ENCODE data around the gene E2F3.
"Not testable (repeated sequence)": the region's sequence is repeated elsewhere in the genome, so short reads cannot be mapped to it uniquely, and the experiment has no call there.

Gene E2F3

DNA sequence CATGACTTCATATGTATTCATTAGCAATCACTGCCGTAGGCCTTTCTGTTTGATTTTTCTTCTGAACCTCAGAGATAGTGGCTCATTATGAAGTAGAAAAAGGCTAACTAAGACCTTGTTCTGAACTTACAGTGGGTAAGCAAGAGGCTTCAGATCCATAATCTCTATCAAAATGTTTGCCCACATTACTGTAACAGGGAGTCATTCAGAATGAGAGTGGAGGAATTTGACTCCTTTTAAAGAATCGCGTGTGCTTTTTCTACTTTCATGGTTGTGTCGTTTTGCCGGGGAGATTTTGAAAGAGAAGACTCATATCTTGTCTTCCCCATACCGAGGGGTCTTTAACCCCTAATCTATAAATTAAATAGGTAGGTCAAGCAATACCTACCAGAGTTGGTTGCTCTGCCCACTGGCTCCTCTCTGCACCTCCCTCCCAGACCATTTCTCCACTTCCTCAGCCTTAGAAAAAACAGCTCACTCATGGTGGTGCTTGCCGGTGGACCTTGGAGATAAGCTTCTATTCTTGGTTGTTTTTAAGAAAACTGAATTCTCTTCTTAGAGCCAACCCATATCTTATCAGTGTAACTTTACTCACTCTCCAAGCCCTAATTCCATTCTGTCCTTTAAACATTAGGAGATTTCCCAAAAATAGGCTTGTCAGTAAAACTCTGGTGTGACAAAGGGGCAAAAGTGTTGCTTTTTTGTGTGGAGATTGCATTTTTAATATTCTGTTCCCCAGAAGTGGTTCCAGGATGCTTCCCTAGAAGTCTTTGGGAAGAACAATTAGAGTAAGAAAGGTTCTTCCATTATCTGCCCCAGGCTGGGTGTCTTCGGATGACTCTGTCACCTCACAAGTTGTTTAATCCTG is 56.6 kb downstream of the E2F3 start:
- H3K9me3 Mint-ChIP-seq: no peaks in the 10 kb centered on the region
- peaks cover 26% of the 10 kb centered on the region for H3K36me3 Mint-ChIP-seq (ENCODE audit: low read depth)
- H3K27ac Mint-ChIP-seq: no peak overlapping the region
- H3K27me3 Mint-ChIP-seq (ENCODE audit: low read depth): no peaks in the 10 kb centered on the region
- H3K4me1 Mint-ChIP-seq (ENCODE audit: low read depth): peaks cover 21% of the 10 kb centered on the region
- H3K4me3 Mint-ChIP-seq: no peak overlapping the region

DNA sequence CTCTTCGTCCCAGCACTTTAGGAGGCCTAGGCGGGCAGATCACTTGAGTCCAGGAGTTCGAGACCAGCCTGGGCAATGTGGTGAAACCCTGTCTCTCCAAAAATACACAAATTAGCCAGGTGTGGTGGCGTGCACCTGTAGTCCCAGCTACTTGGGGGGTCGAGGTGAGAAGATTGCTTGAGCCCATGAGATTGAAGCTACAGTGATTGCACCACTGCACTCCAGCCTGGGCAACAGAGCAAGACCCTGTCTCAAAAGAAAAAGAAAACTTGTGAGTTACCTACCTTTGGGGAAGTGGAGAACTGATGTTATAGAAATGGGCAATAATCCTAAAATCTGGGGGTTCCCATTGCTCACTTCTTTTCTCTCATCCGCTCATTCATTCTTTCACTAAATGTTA is 58.0 kb downstream of the E2F3 start:
- no peak overlapping the region for H3K4me3 Mint-ChIP-seq
- peaks cover 28% of the 10 kb centered on the region for H3K36me3 Mint-ChIP-seq (ENCODE audit: low read depth)
- no peaks in the 10 kb centered on the region for H3K27me3 Mint-ChIP-seq (ENCODE audit: low read depth)
- no peaks in the 10 kb centered on the region for H3K9me3 Mint-ChIP-seq
- peaks cover 15% of the 10 kb centered on the region for H3K4me1 Mint-ChIP-seq (ENCODE audit: low read depth)
- H3K27ac Mint-ChIP-seq: no peak overlapping the region

DNA sequence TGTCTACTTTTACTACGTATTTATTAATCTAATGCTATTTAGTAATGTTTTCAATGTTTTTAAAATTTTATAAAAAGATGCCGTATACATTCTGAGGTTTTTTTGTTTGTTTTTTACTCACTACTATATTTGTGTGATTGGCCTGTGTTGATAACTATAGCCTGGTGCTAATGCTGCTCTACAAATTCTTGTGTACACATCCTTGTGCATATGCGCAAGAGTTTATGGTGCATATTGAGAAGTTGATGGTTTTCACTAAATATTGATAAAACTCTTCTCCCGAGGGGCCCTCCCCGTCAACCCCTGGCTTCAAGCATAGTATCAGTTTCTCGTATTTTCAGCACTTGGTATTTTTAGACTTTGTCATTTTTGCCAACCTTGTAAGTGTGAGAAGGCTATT is 59.9 kb downstream of the E2F3 start:
- H3K9me3 Mint-ChIP-seq: no peaks in the 10 kb centered on the region
- H3K27me3 Mint-ChIP-seq (ENCODE audit: low read depth): no peaks in the 10 kb centered on the region
- peaks cover 35% of the 10 kb centered on the region for H3K36me3 Mint-ChIP-seq (ENCODE audit: low read depth)
- no peak overlapping the region for H3K27ac Mint-ChIP-seq
- H3K4me1 Mint-ChIP-seq (ENCODE audit: low read depth): peaks cover 10% of the 10 kb centered on the region
- no peak overlapping the region for H3K4me3 Mint-ChIP-seq

DNA sequence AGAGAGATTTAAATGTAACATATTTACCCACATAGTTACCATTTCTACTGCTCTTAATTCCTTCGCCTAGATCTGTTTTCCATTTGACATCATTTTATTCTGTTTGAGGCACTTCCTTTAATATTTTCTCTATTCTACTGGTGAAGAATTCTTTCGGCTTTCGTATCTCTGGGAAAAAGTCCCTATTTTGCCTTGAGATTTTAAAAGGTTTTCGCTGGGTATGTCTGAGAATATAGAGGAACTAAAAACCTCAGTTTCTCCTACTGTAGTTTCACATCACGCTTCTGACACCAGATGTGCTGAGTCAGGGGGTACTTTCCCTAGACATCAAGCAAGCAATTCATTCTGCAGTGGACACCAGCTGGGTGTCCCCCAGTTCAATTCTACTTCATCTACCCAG is 61.7 kb downstream of the E2F3 start:
- peaks cover 34% of the 10 kb centered on the region for H3K36me3 Mint-ChIP-seq (ENCODE audit: low read depth)
- H3K9me3 Mint-ChIP-seq: no peaks in the 10 kb centered on the region
- H3K4me1 Mint-ChIP-seq (ENCODE audit: low read depth): peaks cover 19% of the 10 kb centered on the region
- H3K27ac Mint-ChIP-seq: no peak overlapping the region
- H3K27me3 Mint-ChIP-seq (ENCODE audit: low read depth): no peaks in the 10 kb centered on the region
- H3K4me3 Mint-ChIP-seq: no peak overlapping the region

DNA sequence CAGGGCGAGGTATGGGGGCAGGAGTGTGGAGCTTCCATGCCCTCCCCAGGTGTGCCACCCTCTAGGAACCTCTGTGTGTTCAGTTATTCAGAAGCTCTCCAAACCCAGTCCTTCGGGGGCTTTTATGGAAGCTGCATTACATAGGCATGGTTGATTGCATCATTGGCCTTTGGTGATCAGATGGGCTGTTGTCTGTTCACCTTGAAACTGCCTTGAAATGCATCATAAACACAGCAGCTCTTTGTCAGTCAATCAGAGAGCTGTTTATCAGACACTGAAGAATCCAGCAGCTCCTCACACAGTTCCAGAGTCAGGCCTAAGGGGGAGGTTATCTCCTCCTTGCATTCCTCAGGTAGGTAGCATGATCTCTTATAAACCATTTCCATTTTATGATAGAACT is 62.4 kb downstream of the E2F3 start:
- Mint-ChIP-seq H3K4me3 (no peak overlapping the region), H3K27ac (no peak overlapping the region), H3K4me1 (ENCODE audit: low read depth) (peaks cover 19% of the 10 kb centered on the region), H3K27me3 (ENCODE audit: low read depth) (no peaks in the 10 kb centered on the region), H3K36me3 (ENCODE audit: low read depth) (peaks cover 38% of the 10 kb centered on the region), H3K9me3 (no peaks in the 10 kb centered on the region)

DNA sequence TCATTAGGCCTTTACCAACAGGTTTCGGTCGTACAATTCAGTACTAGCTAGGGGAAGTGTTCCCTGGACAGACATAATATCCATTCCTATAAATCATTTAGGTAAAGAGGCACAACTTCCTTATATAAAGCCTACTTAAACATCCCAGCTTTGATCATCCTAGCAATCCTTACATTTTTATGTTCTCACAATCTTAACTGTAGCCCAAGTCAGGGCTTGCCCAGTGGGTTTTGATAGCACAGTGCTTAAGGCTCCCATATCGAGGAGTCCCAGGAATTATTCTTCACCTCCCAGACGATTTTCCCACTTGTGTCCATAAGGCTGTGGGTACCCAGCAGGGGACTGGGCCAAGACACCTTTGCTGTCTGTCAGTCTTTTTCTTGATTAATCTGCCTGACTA is 63.2 kb downstream of the E2F3 start:
- no peak overlapping the region for H3K4me3 Mint-ChIP-seq
- peaks cover 19% of the 10 kb centered on the region for H3K4me1 Mint-ChIP-seq (ENCODE audit: low read depth)
- H3K27ac Mint-ChIP-seq: no peak overlapping the region
- H3K9me3 Mint-ChIP-seq: no peaks in the 10 kb centered on the region
- H3K36me3 Mint-ChIP-seq (ENCODE audit: low read depth): peaks cover 37% of the 10 kb centered on the region
- no peaks in the 10 kb centered on the region for H3K27me3 Mint-ChIP-seq (ENCODE audit: low read depth)

DNA sequence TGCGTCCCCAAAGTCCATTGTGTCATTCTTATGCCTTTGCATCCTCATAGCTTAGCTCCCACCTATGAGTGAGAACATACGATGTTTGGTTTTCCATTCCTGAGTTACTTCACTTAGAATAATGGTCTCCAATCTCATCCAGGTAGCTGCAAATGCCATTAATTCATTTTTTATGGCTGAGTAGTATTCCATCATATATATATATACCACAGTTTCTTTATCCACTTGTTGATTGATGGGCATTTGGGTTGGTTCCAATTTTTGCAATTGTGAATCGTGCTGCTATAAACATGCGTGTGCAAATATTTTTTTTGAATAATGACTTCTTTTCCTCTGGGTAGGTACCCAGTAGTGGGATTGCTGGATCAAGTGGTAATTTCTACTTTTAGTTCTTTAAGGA is 63.9 kb downstream of the E2F3 start:
- not testable (repeated sequence) for H3K27ac Mint-ChIP-seq

GRCh38 chr6:20467437-20467836 is 65.8 kb downstream of the E2F3 start:
- Mint-ChIP-seq H3K27me3 (ENCODE audit: low read depth) (no peaks in the 10 kb centered on the region), H3K27ac (no peak overlapping the region), H3K9me3 (no peaks in the 10 kb centered on the region), H3K4me3 (no peak overlapping the region), H3K36me3 (ENCODE audit: low read depth) (peaks cover 26% of the 10 kb centered on the region), H3K4me1 (ENCODE audit: low read depth) (peaks cover 22% of the 10 kb centered on the region)

More for the DNA sequence above, 63.9 kb downstream of the E2F3 start:
- H3K27me3 Mint-ChIP-seq (ENCODE audit: low read depth); H3K4me3 Mint-ChIP-seq; H3K9me3 Mint-ChIP-seq: not testable (repeated sequence)
- H3K4me1 Mint-ChIP-seq (ENCODE audit: low read depth): peaks cover 22% of the 10 kb centered on the region
- peaks cover 33% of the 10 kb centered on the region for H3K36me3 Mint-ChIP-seq (ENCODE audit: low read depth)

- peaks cover 22% of the 10 kb centered on the region for H3K4me1 Mint-ChIP-seq (ENCODE audit: low read depth)
- no peaks in the 10 kb centered on the region for H3K9me3 Mint-ChIP-seq
- peaks cover 26% of the 10 kb centered on the region for H3K36me3 Mint-ChIP-seq (ENCODE audit: low read depth)
- no peak overlapping the region for H3K27ac Mint-ChIP-seq
- H3K4me3 Mint-ChIP-seq: no peak overlapping the region
- no peaks in the 10 kb centered on the region for H3K27me3 Mint-ChIP-seq (ENCODE audit: low read depth)
These were observed 66.5 kb downstream of the E2F3 start for GRCh38 chr6:20468209-20468608.

GRCh38 chr6:20472748-20473147 is 71.1 kb downstream of the E2F3 start:
- Mint-ChIP-seq H3K4me1 (ENCODE audit: low read depth) (peaks cover 14% of the 10 kb centered on the region), H3K9me3 (no peaks in the 10 kb centered on the region), H3K4me3 (no peak overlapping the region), H3K27ac (no peak overlapping the region), H3K27me3 (ENCODE audit: low read depth) (no peaks in the 10 kb centered on the region), H3K36me3 (ENCODE audit: low read depth) (peaks cover 9% of the 10 kb centered on the region)

GRCh38 chr6:20473518-20473917 is 71.8 kb downstream of the E2F3 start:
- no peaks in the 10 kb centered on the region for H3K9me3 Mint-ChIP-seq
- H3K4me1 Mint-ChIP-seq (ENCODE audit: low read depth): peaks cover 11% of the 10 kb centered on the region
- no peak overlapping the region for H3K4me3 Mint-ChIP-seq
- H3K36me3 Mint-ChIP-seq (ENCODE audit: low read depth): peaks cover 6% of the 10 kb centered on the region
- no peaks in the 10 kb centered on the region for H3K27me3 Mint-ChIP-seq (ENCODE audit: low read depth)
- no peak overlapping the region for H3K27ac Mint-ChIP-seq

- Mint-ChIP-seq H3K36me3 (ENCODE audit: low read depth) (peaks cover 4% of the 10 kb centered on the region), H3K9me3 (no peaks in the 10 kb centered on the region), H3K27ac (no peak overlapping the region), H3K4me3 (no peak overlapping the region), H3K4me1 (ENCODE audit: low read depth) (peaks cover 10% of the 10 kb centered on the region), H3K27me3 (ENCODE audit: low read depth) (no peaks in the 10 kb centered on the region)
These were observed 73.3 kb downstream of the E2F3 start for GRCh38 chr6:20474874-20475542.

- Mint-ChIP-seq H3K27ac (no peak overlapping the region), H3K36me3 (ENCODE audit: low read depth) (peaks cover 8% of the 10 kb centered on the region), H3K4me1 (ENCODE audit: low read depth) (peaks cover 6% of the 10 kb centered on the region), H3K27me3 (ENCODE audit: low read depth) (no peaks in the 10 kb centered on the region), H3K9me3 (no peaks in the 10 kb centered on the region), H3K4me3 (no peak overlapping the region)
These were observed 74.9 kb downstream of the E2F3 start for GRCh38 chr6:20476501-20477043.

- Mint-ChIP-seq H3K4me3 (no peak overlapping the region), H3K36me3 (ENCODE audit: low read depth) (peaks cover 14% of the 10 kb centered on the region), H3K27me3 (ENCODE audit: low read depth) (no peaks in the 10 kb centered on the region), H3K27ac (no peak overlapping the region), H3K9me3 (no peaks in the 10 kb centered on the region), H3K4me1 (ENCODE audit: low read depth) (peaks cover 6% of the 10 kb centered on the region)
These were observed 75.8 kb downstream of the E2F3 start for GRCh38 chr6:20477485-20477884.

DNA sequence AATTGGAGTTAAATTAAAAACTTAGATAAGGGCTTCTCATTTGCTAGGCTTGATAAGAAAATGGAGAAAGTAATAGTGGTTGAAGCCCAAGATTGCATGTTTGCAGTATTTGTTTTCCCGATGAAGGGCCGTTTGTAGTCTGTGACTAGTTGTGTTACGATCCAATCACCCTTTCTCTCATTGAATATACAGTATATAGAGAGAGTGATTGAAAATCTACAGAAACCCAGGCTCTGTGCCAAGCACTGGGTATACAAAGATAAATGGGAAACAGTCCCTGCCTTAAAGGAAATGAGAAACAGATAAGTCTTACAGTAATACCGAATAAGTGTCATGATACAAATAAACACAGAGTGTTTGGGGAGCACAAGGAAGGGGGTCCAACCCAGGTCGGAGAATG is 77.4 kb downstream of the E2F3 start:
- H3K4me3 Mint-ChIP-seq: no peak overlapping the region
- H3K9me3 Mint-ChIP-seq: no peaks in the 10 kb centered on the region
- no peaks in the 10 kb centered on the region for H3K27me3 Mint-ChIP-seq (ENCODE audit: low read depth)
- H3K36me3 Mint-ChIP-seq (ENCODE audit: low read depth): peaks cover 27% of the 10 kb centered on the region
- H3K4me1 Mint-ChIP-seq (ENCODE audit: low read depth): peaks cover 1% of the 10 kb centered on the region
- no peak overlapping the region for H3K27ac Mint-ChIP-seq
